Right lobe of liver (tissue), 6 donors: Measurements from ENCODE around the gene ANAPC2. TPM values are rescaled to one million over a fixed set of nuclear protein-coding genes. Genes with fewer than 3 reads are reported as not detected.

Experiments
- ATAC-seq, 4 donors: fragments of 200-7000 bp; cut with Tn5 transposase; one replicate each; pipeline ENCODE4 v1.9.1; 2020; ENCODE audit warnings: mild to moderate bottlenecking in 4 of 4, moderate library complexity in 4 of 4
- DNase-seq, 3 donors: peaks; one replicate each; pipeline ENCODE4 v3.0.0-alpha.2; 2020
- H3K27ac ChIP-seq, 3 donors: fragments of 200-600 bp; one replicate each; pipeline ENCODE4 v1.8.0; 2022
- H3K27me3 ChIP-seq, 2 donors: fragments of 200-600 bp; one replicate each; pipeline ENCODE4 v1.8.0; 2022
- H3K36me3 ChIP-seq, 4 donors: fragments of 200-600 bp; sonication (generic) in 1 of 4; one replicate each; pipeline versions ENCODE4 v1.5.1 to v1.8.0; 2017 to 2022; ENCODE audit warnings: control low read depth in 1 of 4
- H3K4me1 ChIP-seq, 4 donors: fragments of 200-600 bp; sonication (generic) in 1 of 4; one replicate each; pipeline versions ENCODE4 v1.5.1 to v1.8.0; 2017 to 2022; ENCODE audit warnings: control low read depth in 1 of 4
- H3K4me3 ChIP-seq, 3 donors: fragments of 200-600 bp; one replicate each; pipeline ENCODE4 v1.8.0; 2022
- H3K9me3 ChIP-seq, 4 donors: fragments of 200-600 bp; sonication (generic) in 1 of 4; one replicate each; pipeline versions ENCODE4 v1.5.1 to v1.8.0; 2017 to 2022; ENCODE audit warnings: control low read depth in 1 of 4
- CTCF ChIP-seq, 4 donors: fragments of 200-600 bp in 3 of 4; fragments of 450-650 bp in 1 of 4; IDR thresholded peaks; one replicate each; pipeline versions ENCODE4 v1.5.1 to v1.8.0; 2016 to 2022; ENCODE audit warnings: antibody characterized with exemption in 4 of 4, mild to moderate bottlenecking in 2 of 4
- POLR2A ChIP-seq: fragments of 450-650 bp; IDR thresholded peaks from one replicate; pipeline ENCODE4 v1.6.1; 2017; ENCODE audit warnings: antibody characterized with exemption, mild to moderate bottlenecking
- whole genome bisulfite sequencing: methylation state at CpG from one replicate; pipeline ENCODE4 v1.1.6; 2018; ENCODE audit warnings: low coverage, low lambda C conversion rate; ENCODE audit not compliant: insufficient coverage; ENCODE audit errors: missing lambda C conversion rate; 5-methylcytosine and 5-hydroxymethylcytosine counted together
- intact Hi-C, 2 donors: fragments of 100-400 bp; cut with DNase I; formaldehyde crosslinking; loops; one replicate each; pipeline versions ENCODE4 v1.11.2 to v1.14.1; 2022
- total RNA-seq, 6 experiments: library from RNA; depleted of rRNA in 2 of 6; stranded (reverse); fragments of >200 nt in 2 of 6; fragmentation: NEBNext Ultra II Directional in 3 of 6; extraction: Animal tissue kit (Norgen Biotek cat#: 25700) in 3 of 6; gene quantifications; one replicate each; pipeline versions ENCODE4 v1.1.0 to v1.2.4, GENCODE V29; 2016 to 2023
- donor health status: DM: no; HTN: yes; CAD: no.
- donor health status: DM: no; HTN: no; CAD: no.
- donor health status: DM: no; HTN: no; CAD: no.
- donor health status: DM: no; HTN: yes; CAD: no.
- donor health status: DM: no; HTN: yes; CAD: no.

ANAPC2 gene
- total RNA-seq, 6 experiments from 2014 or later: 16.1 to 36.5 (median 27.9) TPM

DNA sequence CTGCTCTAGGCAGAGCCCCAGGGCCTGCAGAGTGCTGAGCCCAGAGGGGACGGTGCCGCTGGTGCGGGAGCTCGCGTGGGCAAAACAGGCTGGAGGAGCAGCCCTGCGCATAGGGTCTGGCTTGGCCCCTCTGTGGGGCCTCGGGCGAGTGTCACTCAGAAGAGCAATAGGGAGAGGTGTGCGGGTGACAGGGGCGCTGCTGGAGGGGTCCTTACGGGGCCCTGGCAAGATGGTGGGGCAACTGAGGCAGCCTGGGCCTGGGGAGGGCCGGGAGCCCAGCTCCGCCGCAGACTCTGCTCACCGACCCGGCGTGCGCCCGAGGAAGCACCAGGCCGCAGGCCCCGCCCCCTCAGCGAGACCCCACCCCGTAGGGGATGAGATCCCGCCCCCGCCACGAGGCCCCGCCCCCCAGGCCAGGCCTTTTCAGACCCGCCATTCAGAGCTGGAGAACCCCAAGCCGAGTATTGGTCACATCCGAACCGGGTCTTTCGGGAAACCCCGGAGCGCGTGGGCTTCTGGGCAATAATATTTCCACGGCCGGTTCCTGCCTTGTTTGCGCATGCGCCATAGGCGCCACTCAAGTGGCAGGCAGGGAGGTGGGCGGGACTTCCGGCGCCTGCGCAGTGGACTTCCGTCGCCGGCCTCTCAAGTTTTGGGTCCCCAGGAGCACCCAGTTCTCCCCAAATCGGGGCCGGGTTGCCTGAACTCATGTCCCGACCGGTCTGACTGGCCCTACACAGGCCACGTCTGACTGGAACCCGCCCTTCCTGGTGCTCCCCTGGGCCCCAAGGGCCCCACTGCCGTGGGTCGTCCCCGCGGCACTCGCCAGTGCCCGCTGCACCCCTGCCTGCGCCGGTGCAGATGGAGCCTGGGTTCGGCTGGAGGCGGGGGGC, 35.0 kb upstream of the ANAPC2 start:
- peak overlapping the region; percentile 76 to 87 (median 85) for H3K4me3 ChIP-seq
- peak overlapping the region; percentile 65 to 80 (median 72) for H3K27ac ChIP-seq
- intact Hi-C loops: no loop called here
- TF ChIP-seq CTCF (IDR thresholded peaks at IDR 0.05) (no peak), POLR2A (peak; percentile 50)
- ATAC-seq (peak; percentile 90 to 92 (median 90)), DNase-seq (peak; percentile 97 to 98 (median 98))
- peaks cover 0 to 17% (median 5%) of the 10 kb centered on the region in 4 donors for H3K4me1 ChIP-seq
- 0% methylated on average over 13 of the region's 63 CpGs for WGBS
- no peaks in the 10 kb centered on the region for H3K36me3 ChIP-seq
- H3K27me3 ChIP-seq: no peaks in the 10 kb centered on the region
- no peaks in the 10 kb centered on the region for H3K9me3 ChIP-seq

DNA sequence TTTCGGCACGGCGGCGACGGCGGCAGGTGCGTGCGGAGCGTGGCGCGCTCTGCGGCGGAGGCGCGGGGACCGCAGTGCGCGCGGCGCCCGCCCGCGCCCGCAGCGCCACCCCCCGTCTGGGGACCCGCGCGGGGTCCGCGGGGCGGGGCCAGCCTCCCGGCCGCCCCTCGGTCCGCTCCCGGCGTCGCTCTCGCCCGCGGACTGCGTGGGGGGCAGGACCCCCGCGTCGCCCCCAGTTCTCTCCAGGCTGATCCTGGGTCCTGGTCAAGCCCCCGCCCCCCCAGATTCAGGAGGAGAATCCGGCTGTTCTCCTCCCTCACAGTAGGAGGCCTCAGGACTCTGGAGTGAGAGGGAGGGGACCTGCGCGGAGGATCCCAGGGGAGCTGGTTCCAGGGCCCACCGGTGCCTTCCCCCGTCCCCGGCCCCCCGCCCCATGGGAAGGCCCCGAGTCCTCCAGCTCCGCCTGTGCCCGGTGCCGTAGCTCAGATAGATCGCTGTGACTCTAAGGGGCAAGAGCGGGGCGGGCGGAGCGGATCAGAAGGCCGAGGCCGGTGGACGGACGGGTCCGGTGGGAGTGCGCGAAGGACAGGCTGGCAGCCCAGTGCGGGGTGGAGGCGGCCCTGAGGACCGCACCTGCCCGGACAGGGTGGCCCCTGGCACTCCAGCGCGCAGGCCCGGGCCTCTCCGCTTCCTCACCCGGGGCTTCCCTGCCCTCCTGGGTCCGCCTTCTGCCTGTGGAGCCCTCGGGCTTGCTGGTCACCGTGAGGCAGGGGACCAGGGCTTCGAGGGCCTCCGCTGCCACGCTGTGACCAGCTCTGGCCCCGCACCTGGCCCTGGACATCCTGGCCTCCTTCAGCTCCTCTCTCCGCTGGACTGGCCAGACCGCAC, 34.1 kb upstream of the ANAPC2 start, which contains the start of gene RNF208:
Gene RNF208, minus strand, starts transcription at position 51 of the 888 bp plus-strand sequence. CDS start 1,028 bp downstream, outside the sequence.
- peak within 1 kb of the TSS; percentile 76 to 87 (median 85) for H3K4me3 ChIP-seq
- intact Hi-C loops: no loop called here
- peak within 1 kb of the TSS; percentile 54 to 72 (median 65) for H3K27ac ChIP-seq
- TF ChIP-seq CTCF (IDR thresholded peaks at IDR 0.05) (no peak), POLR2A (no peak)
- DNase-seq (no peak), ATAC-seq (peak; percentile 1 to 7 (median 3))
- peaks cover 0 to 17% (median 5%) of the 10 kb centered on the region in 4 donors for H3K4me1 ChIP-seq
- H3K9me3 ChIP-seq: no peaks in the 10 kb centered on the region
- no peaks in the 10 kb centered on the region for H3K27me3 ChIP-seq
- no peaks in the 10 kb centered on the region for H3K36me3 ChIP-seq
- 7% methylated on average over 15 of the region's 88 CpGs for WGBS

DNA sequence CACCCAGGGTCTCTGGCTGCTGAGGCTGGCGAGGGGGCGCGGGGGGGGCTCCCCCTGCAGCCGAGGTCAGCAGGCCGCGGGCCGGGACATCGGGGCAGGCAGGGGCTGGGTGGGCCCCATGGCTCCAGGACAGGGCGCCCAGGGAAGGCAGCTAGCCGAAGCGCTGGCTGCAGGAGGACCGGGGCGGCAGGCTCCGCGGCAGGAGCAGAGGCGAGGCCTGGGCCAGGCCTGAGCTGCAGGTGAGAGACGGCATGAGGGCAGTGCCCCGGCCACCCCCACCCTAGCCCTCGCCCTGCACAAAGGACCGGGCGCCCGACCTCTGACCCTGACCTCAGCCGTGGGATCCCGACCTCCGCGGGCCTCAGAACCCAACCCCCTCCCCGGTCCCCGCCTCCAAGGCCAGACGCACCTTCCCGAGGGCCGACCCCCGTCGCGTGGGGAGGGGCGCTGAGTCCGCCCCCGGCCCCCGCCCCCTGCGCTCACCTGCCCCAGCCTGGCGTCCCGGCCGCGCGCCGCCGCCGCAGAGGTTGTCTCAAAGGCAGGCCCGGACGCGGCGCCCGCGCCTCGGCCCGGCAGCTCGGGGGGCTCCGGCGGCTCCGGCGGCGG, 33.2 kb upstream of the ANAPC2 start:
- Histone ChIP-seq H3K4me1 (peaks cover 0 to 17% (median 5%) of the 10 kb centered on the region in 4 donors), H3K27me3 (no peaks in the 10 kb centered on the region), H3K27ac (peak overlapping the region in 1 of 3 donors; percentile 32), H3K4me3 (peak overlapping the region in 2 of 3 donors; percentile 26 to 76), H3K9me3 (no peaks in the 10 kb centered on the region), H3K36me3 (no peaks in the 10 kb centered on the region)
- DNase-seq (peak; percentile 69 to 85 (median 83)), ATAC-seq (peak; percentile 10 to 58 (median 44))
- no peak for TF ChIP-seq POLR2A
- TF ChIP-seq CTCF (IDR thresholded peaks at IDR 0.05): no peak
- no CpG with 5 or more reads among the region's 61 CpGs for WGBS
- intact Hi-C loops: no loop called here

DNA sequence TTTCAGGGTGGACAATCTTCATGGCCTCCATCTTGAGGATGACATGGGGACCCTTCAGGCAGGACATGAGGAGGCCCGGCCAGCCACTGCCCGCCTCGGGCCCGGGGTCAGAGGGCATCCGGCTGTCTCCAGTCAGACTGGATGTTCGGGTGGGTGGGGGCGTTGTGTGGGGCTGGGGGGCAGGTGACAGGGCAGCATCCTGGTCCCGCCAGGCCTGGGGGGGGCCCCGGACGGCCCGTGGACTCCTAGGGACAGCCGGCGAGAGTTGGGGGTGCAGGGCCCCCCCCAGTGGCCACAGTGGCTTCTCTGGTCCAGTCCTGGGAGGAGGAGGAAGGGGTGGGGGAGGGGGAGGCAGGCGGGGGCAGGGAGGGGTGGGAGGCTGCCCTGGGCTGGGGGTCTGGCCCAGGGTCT, 32.7 kb upstream of the ANAPC2 start:
- no CpG with 5 or more reads among the region's 14 CpGs for WGBS
- H3K9me3 ChIP-seq: no peaks in the 10 kb centered on the region
- H3K27me3 ChIP-seq: no peaks in the 10 kb centered on the region
- TF ChIP-seq CTCF (IDR thresholded peaks at IDR 0.05) (no peak), POLR2A (no peak)
- no peak for ATAC-seq
- DNase-seq: no peak
- no peaks in the 10 kb centered on the region for H3K36me3 ChIP-seq
- H3K4me1 ChIP-seq: peaks cover 0 to 17% (median 5%) of the 10 kb centered on the region in 4 donors
- peak overlapping the region in 1 of 3 donors; percentile 76 for H3K4me3 ChIP-seq
- peak overlapping the region in 1 of 3 donors; percentile 32 for H3K27ac ChIP-seq
- intact Hi-C loops: no loop called here
